ENCODE results near the gene RPL13. TPM values are rescaled to one million over a fixed set of nuclear protein-coding genes. Genes with fewer than 3 reads are reported as not detected.

Gene RPL13
- total RNA-seq, 3 donors from 2014 or later (not counting 1 experiment from before 2014, with no cell fraction given) = 1,286 to 1,549 (median 1,294) TPM

DNA sequence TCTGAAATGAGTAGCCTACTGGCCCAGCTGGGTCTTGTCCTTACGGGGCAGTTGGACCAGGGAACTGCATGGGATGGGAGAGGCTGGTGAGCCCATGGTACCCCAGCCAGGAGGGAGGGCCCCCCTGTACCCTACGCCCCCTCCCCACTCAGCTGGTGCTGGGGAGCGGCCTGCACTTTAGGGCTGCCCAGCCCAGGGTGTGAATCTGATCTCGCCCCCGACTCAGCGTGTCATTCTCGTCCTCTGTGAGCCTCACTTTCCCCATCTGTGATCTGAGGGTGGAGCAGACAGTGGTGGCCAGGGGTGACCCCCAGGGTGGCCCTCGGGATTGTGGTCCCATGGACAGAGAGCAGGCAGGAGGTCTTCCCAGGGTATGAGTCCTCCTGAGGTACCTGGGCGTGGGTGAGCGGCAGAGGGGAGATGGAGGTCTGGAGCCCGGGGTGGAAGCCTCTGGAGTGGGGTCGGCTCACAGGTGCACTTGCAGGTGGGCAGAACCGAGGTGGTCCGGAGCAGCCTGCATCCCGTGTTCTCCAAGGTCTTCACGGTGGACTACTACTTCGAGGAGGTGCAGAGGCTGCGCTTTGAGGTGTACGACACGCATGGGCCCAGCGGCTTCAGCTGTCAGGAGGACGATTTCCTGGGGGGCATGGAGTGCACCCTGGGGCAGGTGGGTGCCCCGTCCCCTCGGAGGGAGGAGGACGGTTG, 16.7 kb downstream of the RPL13 start:
- Mint-ChIP-seq H3K4me1 (peaks cover 0 to under 1% of the 10 kb centered on the region in 2 donors), H3K27ac (no peak overlapping the region)
- H3K27me3 ChIP-seq (ENCODE audit: control insufficient read depth, insufficient read depth, low read length) = peaks cover 14% of the 10 kb centered on the region

DNA sequence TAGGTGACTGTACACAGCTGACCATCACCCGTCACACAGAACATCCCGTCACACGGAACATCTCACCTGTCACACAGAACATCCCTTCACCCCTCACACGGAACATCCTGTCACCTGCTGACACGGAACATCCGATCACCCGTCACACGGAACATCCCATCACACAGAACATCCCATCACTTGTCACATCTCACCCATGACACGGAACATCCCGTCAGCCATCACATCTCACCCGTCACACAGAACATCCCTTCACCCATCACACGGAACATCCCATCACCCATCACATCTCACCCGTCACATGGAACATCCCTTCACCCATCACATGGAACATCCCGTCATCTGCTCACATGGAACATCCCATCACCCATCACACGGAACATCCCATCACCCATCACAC, 18.9 kb downstream of the RPL13 start:
- no peak overlapping the region for H3K27ac Mint-ChIP-seq
- TF ChIP-seq, protein P1, sequence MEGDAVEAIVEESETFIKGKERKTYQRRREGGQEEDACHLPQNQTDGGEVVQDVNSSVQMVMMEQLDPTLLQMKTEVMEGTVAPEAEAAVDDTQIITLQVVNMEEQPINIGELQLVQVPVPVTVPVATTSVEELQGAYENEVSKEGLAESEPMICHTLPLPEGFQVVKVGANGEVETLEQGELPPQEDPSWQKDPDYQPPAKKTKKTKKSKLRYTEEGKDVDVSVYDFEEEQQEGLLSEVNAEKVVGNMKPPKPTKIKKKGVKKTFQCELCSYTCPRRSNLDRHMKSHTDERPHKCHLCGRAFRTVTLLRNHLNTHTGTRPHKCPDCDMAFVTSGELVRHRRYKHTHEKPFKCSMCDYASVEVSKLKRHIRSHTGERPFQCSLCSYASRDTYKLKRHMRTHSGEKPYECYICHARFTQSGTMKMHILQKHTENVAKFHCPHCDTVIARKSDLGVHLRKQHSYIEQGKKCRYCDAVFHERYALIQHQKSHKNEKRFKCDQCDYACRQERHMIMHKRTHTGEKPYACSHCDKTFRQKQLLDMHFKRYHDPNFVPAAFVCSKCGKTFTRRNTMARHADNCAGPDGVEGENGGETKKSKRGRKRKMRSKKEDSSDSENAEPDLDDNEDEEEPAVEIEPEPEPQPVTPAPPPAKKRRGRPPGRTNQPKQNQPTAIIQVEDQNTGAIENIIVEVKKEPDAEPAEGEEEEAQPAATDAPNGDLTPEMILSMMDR (IDR thresholded peaks at IDR 0.05) = no peak
- WGBS (ENCODE audit: insufficient coverage) = 93% methylated on average over 15 of the region's 15 CpGs
- Histone ChIP-seq H3K4me1 (ENCODE audit: control insufficient read depth, insufficient read depth, low read length) (peaks cover 10% of the 10 kb centered on the region), H3K9me3 (ENCODE audit: control insufficient read depth, insufficient read depth, low read length) (peaks cover 4% of the 10 kb centered on the region), H3K36me3 (ENCODE audit: control insufficient read depth, insufficient read depth, low read length) (no peaks in the 10 kb centered on the region), H3K4me3 (ENCODE audit: low read length) (no peak overlapping the region), H3K27me3 (ENCODE audit: control insufficient read depth, insufficient read depth, low read length) (peaks cover 8% of the 10 kb centered on the region), H3K27ac (ENCODE audit: low read length) (no peak overlapping the region)
- peaks cover 0 to 6% of the 10 kb centered on the region in 2 donors for H3K27me3 Mint-ChIP-seq (ENCODE audit: low read depth in 2 of 2)
- no peak for ATAC-seq
- intact Hi-C loops (cut with micrococcal nuclease) = no loop called here
- H3K4me3 Mint-ChIP-seq = no peak overlapping the region
- no peak for DNase-seq
- H3K36me3 Mint-ChIP-seq = no peaks in the 10 kb centered on the region
- H3K4me1 Mint-ChIP-seq = no peaks in the 10 kb centered on the region
- H3K9me3 Mint-ChIP-seq = no peaks in the 10 kb centered on the region

More for the DNA sequence above, 16.7 kb downstream of the RPL13 start:
- Histone ChIP-seq H3K4me3 (ENCODE audit: low read length) (no peak overlapping the region), H3K36me3 (ENCODE audit: control insufficient read depth, insufficient read depth, low read length) (no peaks in the 10 kb centered on the region), H3K27ac (ENCODE audit: low read length) (no peak overlapping the region), H3K4me1 (ENCODE audit: control insufficient read depth, insufficient read depth, low read length) (peaks cover 17% of the 10 kb centered on the region), H3K9me3 (ENCODE audit: control insufficient read depth, insufficient read depth, low read length) (peaks cover 4% of the 10 kb centered on the region)
- TF ChIP-seq, protein P1 (IDR thresholded peaks at IDR 0.05) = no peak
- Mint-ChIP-seq H3K27me3 (ENCODE audit: low read depth in 2 of 2) (peaks cover 17 to 19% of the 10 kb centered on the region in 2 donors), H3K36me3 (no peaks in the 10 kb centered on the region), H3K4me3 (no peak overlapping the region), H3K9me3 (no peaks in the 10 kb centered on the region)
- no peak for DNase-seq
- intact Hi-C loops (cut with micrococcal nuclease) = no loop called here
- ATAC-seq = no peak
- WGBS (ENCODE audit: insufficient coverage) = 91% methylated on average over 24 of the region's 25 CpGs

DNA sequence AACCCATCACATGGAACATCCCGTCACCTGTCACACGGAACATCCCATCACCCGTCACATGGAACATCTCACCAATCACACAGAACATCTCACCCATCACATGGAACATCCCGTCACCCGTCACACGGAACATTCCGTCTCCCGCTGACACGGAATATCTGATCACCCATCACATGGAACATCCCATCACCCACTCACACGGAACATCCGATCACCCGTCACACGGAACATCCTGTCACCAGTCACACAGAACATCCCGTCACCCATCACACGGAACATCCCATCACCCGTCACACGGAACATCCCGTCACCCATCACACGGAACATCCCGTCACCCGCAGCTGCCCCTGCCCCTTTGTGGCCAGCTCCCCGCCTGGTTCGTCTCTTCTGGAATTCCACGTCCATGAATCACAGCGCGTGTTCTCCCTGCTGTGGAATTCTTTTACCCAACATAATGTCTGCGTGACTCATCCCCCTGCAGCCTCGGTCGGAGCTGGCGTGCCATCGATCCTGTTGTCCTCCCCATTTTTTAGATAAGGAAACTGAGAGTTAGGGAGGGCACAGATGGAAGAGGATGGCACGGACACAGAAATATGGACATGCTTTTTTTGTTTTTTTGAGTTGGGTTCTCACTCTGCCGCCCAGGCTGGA, 20.7 kb downstream of the RPL13 start:
- Histone ChIP-seq H3K9me3 (ENCODE audit: control insufficient read depth, insufficient read depth, low read length) (peaks cover 4% of the 10 kb centered on the region), H3K27me3 (ENCODE audit: control insufficient read depth, insufficient read depth, low read length) (peaks cover 2% of the 10 kb centered on the region), H3K4me3 (ENCODE audit: low read length) (no peak overlapping the region), H3K36me3 (ENCODE audit: control insufficient read depth, insufficient read depth, low read length) (no peaks in the 10 kb centered on the region), H3K27ac (ENCODE audit: low read length) (no peak overlapping the region), H3K4me1 (ENCODE audit: control insufficient read depth, insufficient read depth, low read length) (no peaks in the 10 kb centered on the region)
- Mint-ChIP-seq H3K4me1 (no peaks in the 10 kb centered on the region), H3K4me3 (no peak overlapping the region), H3K36me3 (no peaks in the 10 kb centered on the region), H3K9me3 (no peaks in the 10 kb centered on the region), H3K27ac (no peak overlapping the region), H3K27me3 (ENCODE audit: low read depth in 2 of 2) (peaks cover 0 to 6% of the 10 kb centered on the region in 2 donors)
- DNase-seq (no peak), ATAC-seq (no peak)
- TF ChIP-seq, protein P1 (IDR thresholded peaks at IDR 0.05) = no peak
- 96% methylated on average over 33 of the region's 33 CpGs for WGBS (ENCODE audit: insufficient coverage)
- intact Hi-C loops (cut with micrococcal nuclease) = no loop called here

Measured in natural killer cell (primary cell).